A549 (cell line): ENCODE measurements around the gene RBM15. TPM values are rescaled to one million over a fixed set of nuclear protein-coding genes. Genes with fewer than 3 reads are reported as not detected.

ENCODE experiments used
- ATAC-seq, 2 experiments: fragments of 200-7000 bp in 1 of 2; fragments of >200 bp in 1 of 2; cut with Nextera tagmentation in 1 of 2; cut with Tn5 transposase in 1 of 2; 3 replicates each; pipeline versions ENCODE4 v1.8.0 to v1.9.1; 2018 to 2020; ENCODE audit warnings: mild to moderate bottlenecking in 1 of 2, moderate library complexity in 1 of 2
- CTCF ChIA-PET: fragments of 300-600 bp; sonication (Branson Sonifier 250); formaldehyde crosslinking; extraction: SDS; loops from one replicate; lab custom pipeline; 2021; ENCODE audit warnings: antibody characterized with exemption, inconsistent platforms; lab: Yijun Ruan, JAX
- POLR2A ChIA-PET: fragments of 350-600 bp; formaldehyde crosslinking; extraction: SDS; loops from one replicate; lab custom pipeline; 2021; ENCODE audit warnings: antibody characterized with exemption, inconsistent platforms; lab: Yijun Ruan, JAX
- DNase-seq, 2 experiments: peaks; one replicate each; pipeline versions ENCODE4 v3.0.0 to v3.0.0-alpha.2; 2011 to 2016; ENCODE audit warnings: low read depth in 1 of 2, low spot score in 1 of 2
- FAIRE-seq: peaks from 2 replicates; lab custom pipeline; 2011; peaks lifted over from hg19 to GRCh38; lab: Jason Lieb, UNC
- H3K27ac ChIP-seq, 2 experiments: fragments of >200 bp; sonication (Bioruptor Twin); formaldehyde crosslinking; 3 replicates each; pipeline ENCODE4 v1.5.1; 2016 to 2017
- H3K4me1 ChIP-seq: fragments of >200 bp; sonication (Bioruptor Twin); formaldehyde crosslinking; 3 replicates; pipeline ENCODE4 v1.6.1; 2016
- H3K4me2 ChIP-seq: fragments of >200 bp; sonication (Bioruptor Twin); formaldehyde crosslinking; 3 replicates; pipeline ENCODE4 v1.6.1; 2016
- H3K4me3 ChIP-seq: fragments of >200 bp; sonication (Bioruptor Twin); formaldehyde crosslinking; 3 replicates; pipeline ENCODE4 v1.5.1; 2016
- H3K9me3 ChIP-seq: fragments of >200 bp; sonication (Bioruptor Twin); formaldehyde crosslinking; 3 replicates; pipeline ENCODE4 v1.6.1; 2016
- CBX2 ChIP-seq: fragments of 200-600 bp; sonication (generic); IDR thresholded peaks from 2 replicates; pipeline ENCODE4 v1.6.1; 2016; ENCODE audit warnings: low read depth, mild to moderate bottlenecking, borderline replicate concordance
- CEBPB ChIP-seq, 2 experiments: fragments of >200 bp in 1 of 2; sonication (Bioruptor Twin) in 1 of 2; formaldehyde crosslinking in 1 of 2; IDR thresholded peaks; 2 replicates each; pipeline ENCODE4 v1.6.1; 2012 to 2016
- CHD2 ChIP-seq: fragments of 150-350 bp; IDR thresholded peaks from 2 replicates; pipeline ENCODE4 v1.6.1; 2014; ENCODE audit warnings: low read length; ENCODE audit not compliant: partially characterized antibody
- CHD4 ChIP-seq: fragments of 200-600 bp; sonication (generic); IDR thresholded peaks from 2 replicates; pipeline ENCODE4 v1.6.1; 2016; ENCODE audit warnings: antibody characterized with exemption, mild to moderate bottlenecking, borderline replicate concordance
- EHF ChIP-seq: fragments of 250-450 bp; sonication (Bioruptor Pico); IDR thresholded peaks from 2 replicates; pipeline ENCODE4 v1.5.0; 2020; ENCODE audit warnings: mild to moderate bottlenecking
- EHMT2 ChIP-seq: fragments of 200-600 bp; sonication (generic); IDR thresholded peaks from 2 replicates; pipeline ENCODE4 v1.6.1; 2016; ENCODE audit warnings: antibody characterized with exemption, low read depth, mild to moderate bottlenecking, moderate library complexity
- EP300 ChIP-seq, 2 experiments: fragments of >200 bp; sonication (Bioruptor Twin); formaldehyde crosslinking; IDR thresholded peaks; 2 replicates in 1 of 2; 3 replicates in 1 of 2; pipeline ENCODE4 v1.6.1; 2016 to 2017
- ESRRA ChIP-seq: fragments of 150-350 bp; IDR thresholded peaks from 2 replicates; pipeline ENCODE4 v1.6.1; 2014; ENCODE audit warnings: mild to moderate bottlenecking, low read length, borderline replicate concordance
- FOSL2 ChIP-seq, 2 experiments: fragments of 450-650 bp in 1 of 2; fragments of >200 bp in 1 of 2; sonication (Bioruptor Twin) in 1 of 2; formaldehyde crosslinking; IDR thresholded peaks; 2 replicates each; pipeline versions ENCODE4 v1.5.0 to v1.6.1; 2016 to 2020; ENCODE audit warnings: mild to moderate bottlenecking in 1 of 2, moderate library complexity in 1 of 2
- HOXB5 ChIP-seq: fragments of 250-450 bp; sonication (Bioruptor Pico); IDR thresholded peaks from 2 replicates; pipeline ENCODE4 v1.5.0; 2020; ENCODE audit warnings: mild to moderate bottlenecking, moderate library complexity
- JUNB ChIP-seq: fragments of >200 bp; sonication (Bioruptor Twin); formaldehyde crosslinking; IDR thresholded peaks from 2 replicates; pipeline ENCODE4 v1.6.1; 2016
- PHF8 ChIP-seq: fragments of 200-600 bp; sonication (generic); IDR thresholded peaks from 2 replicates; pipeline ENCODE4 v1.6.1; 2016; ENCODE audit warnings: low read depth, mild to moderate bottlenecking, antibody characterized with exemption, moderate library complexity, borderline replicate concordance
- POLR2AphosphoS2 ChIP-seq: conservative IDR thresholded peaks from 2 replicates; pipeline ENCODE4 v1.6.1; 2012; ENCODE audit warnings: low read length, improper control_type of control experiment, inconsistent platforms
- RCOR1 ChIP-seq: fragments of 150-350 bp; IDR thresholded peaks from 2 replicates; pipeline ENCODE4 v1.6.1; 2014; ENCODE audit warnings: antibody characterized with exemption, low read length, low read depth
- RFX5 ChIP-seq: fragments of 450-650 bp; IDR thresholded peaks from 2 replicates; pipeline ENCODE4 v1.7.1; 2014; ENCODE audit warnings: antibody characterized with exemption, mild to moderate bottlenecking, moderate library complexity
- SREBF2 ChIP-seq: fragments of 450-650 bp; IDR thresholded peaks from 2 replicates; pipeline ENCODE4 v1.6.1; 2014; ENCODE audit warnings: mild to moderate bottlenecking, moderate library complexity
- TFCP2L1 ChIP-seq: fragments of 250-450 bp; sonication (Bioruptor Pico); IDR thresholded peaks from 2 replicates; pipeline ENCODE4 v1.5.0; 2021; ENCODE audit warnings: mild to moderate bottlenecking
- ZFP36 ChIP-seq: fragments of 450-650 bp; IDR thresholded peaks from 2 replicates; pipeline ENCODE4 v1.6.1; 2014; ENCODE audit warnings: borderline replicate concordance; ENCODE audit not compliant: partially characterized antibody
- ZSCAN20 ChIP-seq: fragments of 250-450 bp; sonication (Bioruptor Pico); IDR thresholded peaks from 2 replicates; pipeline ENCODE4 v1.8.0; 2022; ENCODE audit warnings: mild to moderate bottlenecking, moderate library complexity
- WGBS: methylation state at CpG from one replicate; pipeline ENCODE4 v1.1.6; 2017; ENCODE audit errors: missing lambda C conversion rate; 5-methylcytosine and 5-hydroxymethylcytosine counted together
- polyA plus RNA-seq, 4 experiments: library from polyadenylated mRNA; depleted of rRNA in 3 of 4; stranded (reverse); fragments of >200 nt; fragmentation: RNase III in 1 of 4; extraction: RNeasy Plus Mini Kit Qiagen cat#74134 plus additional on column Dnase treatment in 1 of 4; gene quantifications; 2 replicates in 3 of 4; 3 replicates in 1 of 4; pipeline ENCODE4 v1.2.3, GENCODE V29; 2011 to 2017
- TF ChIP-seq, protein P1 (sequence below): IDR thresholded peaks from 2 replicates; pipeline ENCODE4 v1.6.1; 2012
- TF ChIP-seq, protein P2 (sequence below): fragments of 200-600 bp; sonication (generic); IDR thresholded peaks from 2 replicates; pipeline ENCODE4 v1.6.1; 2016; ENCODE audit warnings: antibody characterized with exemption, mild to moderate bottlenecking, moderate library complexity
- TF ChIP-seq, protein P3 (sequence below): fragments of 450-650 bp; IDR thresholded peaks from 2 replicates; pipeline ENCODE4 v1.6.1; 2014; ENCODE audit warnings: antibody characterized with exemption
- TF ChIP-seq, protein P4 (sequence below): fragments of >200 bp; sonication (Bioruptor Twin); formaldehyde crosslinking; IDR thresholded peaks from 3 replicates; pipeline ENCODE4 v1.6.1; 2016

RBM15 gene
- polyA plus RNA-seq, 2 of the 4 experiments (the other 2 are of a cell fraction) = 8.7 to 14.0 TPM

DNA sequence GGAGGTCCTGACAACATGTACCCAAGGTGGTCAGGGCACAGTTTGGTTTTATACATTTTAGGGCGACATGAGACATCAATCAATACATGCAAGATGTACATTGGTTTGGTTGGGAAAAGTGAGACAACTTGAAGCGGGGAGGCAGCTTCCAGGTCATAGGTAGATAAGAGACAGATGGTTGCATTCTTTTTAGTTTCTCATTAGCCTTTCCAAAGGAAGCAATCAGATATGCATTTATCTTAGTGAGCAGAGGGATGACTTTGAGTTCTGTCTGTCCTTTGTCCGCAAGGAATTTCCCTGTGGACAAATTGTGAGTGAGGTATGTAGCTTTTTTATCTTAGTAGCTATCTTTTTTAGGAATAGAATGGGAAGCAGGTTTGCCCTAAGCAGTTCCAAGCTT, 10.5 kb upstream of the RBM15 start:
- TF ChIP-seq, protein P1, sequence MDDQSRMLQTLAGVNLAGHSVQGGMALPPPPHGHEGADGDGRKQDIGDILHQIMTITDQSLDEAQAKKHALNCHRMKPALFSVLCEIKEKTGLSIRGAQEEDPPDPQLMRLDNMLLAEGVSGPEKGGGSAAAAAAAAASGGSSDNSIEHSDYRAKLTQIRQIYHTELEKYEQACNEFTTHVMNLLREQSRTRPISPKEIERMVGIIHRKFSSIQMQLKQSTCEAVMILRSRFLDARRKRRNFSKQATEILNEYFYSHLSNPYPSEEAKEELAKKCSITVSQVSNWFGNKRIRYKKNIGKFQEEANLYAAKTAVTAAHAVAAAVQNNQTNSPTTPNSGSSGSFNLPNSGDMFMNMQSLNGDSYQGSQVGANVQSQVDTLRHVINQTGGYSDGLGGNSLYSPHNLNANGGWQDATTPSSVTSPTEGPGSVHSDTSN = no peak
- TF ChIP-seq, protein P2, sequence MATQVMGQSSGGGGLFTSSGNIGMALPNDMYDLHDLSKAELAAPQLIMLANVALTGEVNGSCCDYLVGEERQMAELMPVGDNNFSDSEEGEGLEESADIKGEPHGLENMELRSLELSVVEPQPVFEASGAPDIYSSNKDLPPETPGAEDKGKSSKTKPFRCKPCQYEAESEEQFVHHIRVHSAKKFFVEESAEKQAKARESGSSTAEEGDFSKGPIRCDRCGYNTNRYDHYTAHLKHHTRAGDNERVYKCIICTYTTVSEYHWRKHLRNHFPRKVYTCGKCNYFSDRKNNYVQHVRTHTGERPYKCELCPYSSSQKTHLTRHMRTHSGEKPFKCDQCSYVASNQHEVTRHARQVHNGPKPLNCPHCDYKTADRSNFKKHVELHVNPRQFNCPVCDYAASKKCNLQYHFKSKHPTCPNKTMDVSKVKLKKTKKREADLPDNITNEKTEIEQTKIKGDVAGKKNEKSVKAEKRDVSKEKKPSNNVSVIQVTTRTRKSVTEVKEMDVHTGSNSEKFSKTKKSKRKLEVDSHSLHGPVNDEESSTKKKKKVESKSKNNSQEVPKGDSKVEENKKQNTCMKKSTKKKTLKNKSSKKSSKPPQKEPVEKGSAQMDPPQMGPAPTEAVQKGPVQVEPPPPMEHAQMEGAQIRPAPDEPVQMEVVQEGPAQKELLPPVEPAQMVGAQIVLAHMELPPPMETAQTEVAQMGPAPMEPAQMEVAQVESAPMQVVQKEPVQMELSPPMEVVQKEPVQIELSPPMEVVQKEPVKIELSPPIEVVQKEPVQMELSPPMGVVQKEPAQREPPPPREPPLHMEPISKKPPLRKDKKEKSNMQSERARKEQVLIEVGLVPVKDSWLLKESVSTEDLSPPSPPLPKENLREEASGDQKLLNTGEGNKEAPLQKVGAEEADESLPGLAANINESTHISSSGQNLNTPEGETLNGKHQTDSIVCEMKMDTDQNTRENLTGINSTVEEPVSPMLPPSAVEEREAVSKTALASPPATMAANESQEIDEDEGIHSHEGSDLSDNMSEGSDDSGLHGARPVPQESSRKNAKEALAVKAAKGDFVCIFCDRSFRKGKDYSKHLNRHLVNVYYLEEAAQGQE = no peak
- no peak for TF ChIP-seq CEBPB (IDR thresholded peaks at IDR 0.05)
- TF ChIP-seq JUNB = no peak
- TF ChIP-seq CHD2 = no peak
- no peak for TF ChIP-seq CHD4
- TF ChIP-seq RFX5 = no peak
- TF ChIP-seq POLR2AphosphoS2 = no peak
- no peak for TF ChIP-seq EP300 (IDR thresholded peaks at IDR 0.05)
- no peak for TF ChIP-seq FOSL2 (IDR thresholded peaks at IDR 0.05)
- no peak for TF ChIP-seq FOSL2 (CRISPR knock-in tag; IDR thresholded peaks at IDR 0.05)
- DNase-seq (no peak), FAIRE-seq (no peak), ATAC-seq (no peak)
- Histone ChIP-seq H3K27ac (no peak overlapping the region), H3K4me3 (no peak overlapping the region), H3K4me1 (peaks cover 23% of the 10 kb centered on the region), H3K9me3 (peaks cover 8% of the 10 kb centered on the region; the same call in 1 of the 3 replicates), H3K4me2 (no peak overlapping the region)
- WGBS = 92% methylated on average over 3 of the region's 3 CpGs
- POLR2A ChIA-PET = no interaction called here
- CTCF ChIA-PET = interaction anchor here (0.8 to 5.6 kb wide), 9 partner anchors 9 to 167 kb away, joined by 3 to 28 read pairs (median 3); no protein-coding TSS in a partner anchor

DNA sequence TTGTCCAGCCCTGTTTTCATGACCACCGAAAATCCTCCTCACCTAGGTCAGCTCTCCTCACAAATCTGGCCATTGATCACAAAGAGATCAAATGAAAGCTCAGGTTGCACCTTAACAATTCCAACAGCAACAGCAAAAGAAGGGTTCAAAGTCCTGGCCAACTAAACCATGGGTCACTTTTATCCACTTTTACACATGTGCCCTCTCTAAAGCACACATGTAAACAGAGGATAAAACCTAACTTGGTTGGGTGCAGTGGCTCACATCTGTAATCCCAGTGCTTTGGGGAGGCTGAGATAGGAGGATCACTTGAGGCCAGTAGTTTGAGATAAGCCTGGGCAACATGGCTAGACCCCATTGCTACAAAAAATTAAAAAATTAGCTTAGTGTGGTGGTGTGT, 3.9 kb upstream of the RBM15 start:
- H3K4me2 ChIP-seq = no peak overlapping the region
- POLR2A ChIA-PET = no interaction called here
- no peak for TF ChIP-seq CBX2
- no peak for TF ChIP-seq ZFP36
- TF ChIP-seq, all 56 proteins: peak for 0
- no peak for DNase-seq
- ATAC-seq = no peak
- WGBS = 91% methylated on average over 1 of the region's 1 CpG
- Histone ChIP-seq H3K27ac (peak overlapping the region in 1 of 2 experiments; percentile 91; a peak in 3 of 6 replicates), H3K4me1 (peaks cover 46% of the 10 kb centered on the region), H3K9me3 (no peaks in the 10 kb centered on the region), H3K4me3 (no peak overlapping the region)
- FAIRE-seq = no peak
- CTCF ChIA-PET = interaction anchor here (1.2 to 5.5 kb wide), 6 partner anchors 17 to 129 kb away, joined by 4 to 36 read pairs (median 9); no protein-coding TSS in a partner anchor

DNA sequence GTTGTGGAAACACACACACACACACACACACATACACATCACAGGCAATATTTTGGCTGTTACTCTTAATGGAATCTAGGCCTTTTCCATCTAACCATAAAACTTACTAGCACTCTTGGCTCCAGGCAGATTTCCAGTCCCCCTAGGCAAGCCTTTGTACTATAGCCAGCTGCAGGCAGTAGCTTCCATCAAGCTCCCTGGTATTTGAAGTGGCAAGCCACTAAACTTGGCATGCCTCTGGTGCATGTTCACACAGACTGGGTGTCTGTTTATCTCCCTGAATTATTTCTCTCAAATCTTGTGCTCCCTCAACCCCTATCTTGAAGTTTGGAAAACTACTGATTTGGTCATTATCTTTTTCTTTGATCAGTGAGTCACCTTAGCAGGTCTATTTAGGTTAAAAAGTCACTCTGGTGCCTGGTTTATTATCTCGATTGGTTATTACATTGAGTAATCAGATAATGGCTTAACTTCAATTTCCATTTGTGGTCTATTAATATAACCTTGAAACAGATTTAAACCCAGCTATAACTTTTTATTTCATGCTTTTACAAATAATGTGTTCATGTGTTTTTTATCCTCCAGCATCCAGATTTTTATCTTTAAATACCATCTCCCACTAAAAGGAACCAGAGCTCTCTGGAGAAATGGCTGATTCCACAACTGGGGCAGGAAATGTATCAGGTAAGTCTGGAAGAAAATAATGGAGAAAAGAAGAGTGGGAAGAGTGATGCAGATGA, 2.7 kb upstream of the RBM15 start:
- DNase-seq (no peak), ATAC-seq (no peak), FAIRE-seq (no peak)
- Histone ChIP-seq H3K4me1 (peaks cover 48% of the 10 kb centered on the region), H3K27ac (peak overlapping the region; percentile 91 to 99), H3K4me3 (no peak overlapping the region; the same call in 2 of the 3 replicates), H3K4me2 (peak overlapping the region; percentile 87), H3K9me3 (no peaks in the 10 kb centered on the region)
- WGBS = 4% methylated on average over 1 of the region's 1 CpG
- CTCF ChIA-PET = interaction anchor here (0.7 to 5.5 kb wide), 9 partner anchors 23 to 165 kb away, joined by 3 to 36 read pairs (median 12); no protein-coding TSS in a partner anchor
- POLR2A ChIA-PET = no interaction called here
- TF ChIP-seq EHMT2 (no peak), ZSCAN20 (CRISPR knock-in tag) (no peak), EHF (CRISPR knock-in tag) (no peak), CEBPB (IDR thresholded peaks at IDR 0.05) (no peak), FOSL2 (IDR thresholded peaks at IDR 0.05) (no peak), FOSL2 (CRISPR knock-in tag; IDR thresholded peaks at IDR 0.05) (no peak), PHF8 (no peak), TFCP2L1 (CRISPR knock-in tag) (no peak), SREBF2 (no peak), ZFP36 (no peak), RCOR1 (no peak), HOXB5 (CRISPR knock-in tag) (no peak), ESRRA (no peak), CBX2 (no peak), CHD2 (no peak)
- TF ChIP-seq, protein P1 = no peak
- TF ChIP-seq, protein P3, sequence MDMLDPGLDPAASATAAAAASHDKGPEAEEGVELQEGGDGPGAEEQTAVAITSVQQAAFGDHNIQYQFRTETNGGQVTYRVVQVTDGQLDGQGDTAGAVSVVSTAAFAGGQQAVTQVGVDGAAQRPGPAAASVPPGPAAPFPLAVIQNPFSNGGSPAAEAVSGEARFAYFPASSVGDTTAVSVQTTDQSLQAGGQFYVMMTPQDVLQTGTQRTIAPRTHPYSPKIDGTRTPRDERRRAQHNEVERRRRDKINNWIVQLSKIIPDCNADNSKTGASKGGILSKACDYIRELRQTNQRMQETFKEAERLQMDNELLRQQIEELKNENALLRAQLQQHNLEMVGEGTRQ = no peak
- TF ChIP-seq, protein P4, sequence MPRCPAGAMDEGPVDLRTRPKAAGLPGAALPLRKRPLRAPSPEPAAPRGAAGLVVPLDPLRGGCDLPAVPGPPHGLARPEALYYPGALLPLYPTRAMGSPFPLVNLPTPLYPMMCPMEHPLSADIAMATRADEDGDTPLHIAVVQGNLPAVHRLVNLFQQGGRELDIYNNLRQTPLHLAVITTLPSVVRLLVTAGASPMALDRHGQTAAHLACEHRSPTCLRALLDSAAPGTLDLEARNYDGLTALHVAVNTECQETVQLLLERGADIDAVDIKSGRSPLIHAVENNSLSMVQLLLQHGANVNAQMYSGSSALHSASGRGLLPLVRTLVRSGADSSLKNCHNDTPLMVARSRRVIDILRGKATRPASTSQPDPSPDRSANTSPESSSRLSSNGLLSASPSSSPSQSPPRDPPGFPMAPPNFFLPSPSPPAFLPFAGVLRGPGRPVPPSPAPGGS = no peak
